Fibroblast of lung (primary cell): ENCODE measurements around the gene TBC1D22A. TPM values are rescaled to one million over a fixed set of nuclear protein-coding genes. Genes with fewer than 3 reads are reported as not detected.

ENCODE experiments used
- DNase-seq, 2 donors: peaks; one replicate each; pipeline versions ENCODE4 v3.0.0 to v3.0.0-alpha.2; 2010; ENCODE audit warnings: low read depth in 2 of 2
- H2AFZ ChIP-seq: 2 replicates; pipeline ENCODE4 v1.5.1; 2012; ENCODE audit warnings: low read length, control low read depth, inconsistent platforms
- H3K27ac ChIP-seq: 2 replicates; pipeline ENCODE4 v1.5.1; 2011; ENCODE audit warnings: low read length, control low read depth; ENCODE audit not compliant: insufficient read depth
- H3K27me3 ChIP-seq: 2 replicates; pipeline ENCODE4 v1.5.1; 2011; ENCODE audit warnings: mild to moderate bottlenecking, low read length; ENCODE audit not compliant: control insufficient read depth, insufficient read depth
- H3K36me3 ChIP-seq: 2 replicates; pipeline ENCODE4 v1.5.1; 2011; ENCODE audit warnings: low read length; ENCODE audit not compliant: control insufficient read depth, insufficient read depth
- H3K4me1 ChIP-seq: 2 replicates; pipeline ENCODE4 v1.5.1; 2011; ENCODE audit warnings: low read length; ENCODE audit not compliant: control insufficient read depth, insufficient read depth; ENCODE audit errors: extremely low read depth
- H3K4me2 ChIP-seq: 2 replicates; pipeline ENCODE4 v1.5.1; 2011; ENCODE audit warnings: low read length, control low read depth; ENCODE audit not compliant: insufficient read depth; ENCODE audit errors: extremely low read depth
- H3K4me3 ChIP-seq, 4 experiments: fragments of 200-600 bp in 1 of 4; sonication (generic) in 1 of 4; replicated peaks in 1 of 4; 2 replicates each; pipeline ENCODE4 v1.5.1; 2011 to 2016; ENCODE audit warnings: low read length in 4 of 4, low read depth in 3 of 4, mild to moderate bottlenecking in 3 of 4, control low read depth in 2 of 4, inconsistent platforms in 1 of 4, mixed read lengths in 1 of 4; ENCODE audit not compliant: insufficient read depth in 1 of 4; ENCODE audit errors: control extremely low read depth in 1 of 4
- H3K79me2 ChIP-seq: 2 replicates; pipeline ENCODE4 v1.5.1; 2012; ENCODE audit warnings: mild to moderate bottlenecking, low read length, inconsistent platforms; ENCODE audit not compliant: control insufficient read depth, insufficient read depth
- H3K9ac ChIP-seq: 2 replicates; pipeline ENCODE4 v1.5.1; 2011; ENCODE audit warnings: mild to moderate bottlenecking, low read length, control low read depth; ENCODE audit not compliant: insufficient read depth
- H3K9me3 ChIP-seq: 2 replicates; pipeline ENCODE4 v1.5.1; 2012; ENCODE audit warnings: low read depth, low read length; ENCODE audit not compliant: control insufficient read depth, insufficient read depth
- H4K20me1 ChIP-seq: 2 replicates; pipeline ENCODE4 v1.5.1; 2011; ENCODE audit warnings: low read length; ENCODE audit not compliant: control insufficient read depth, insufficient read depth; ENCODE audit errors: extremely low read depth
- EZH2 ChIP-seq: IDR thresholded peaks from 2 replicates; pipeline ENCODE4 v1.5.1; 2012; ENCODE audit warnings: low read length, control low read depth, mild to moderate bottlenecking; ENCODE audit errors: missing control alignments
- polyA plus RNA-seq, 2 donors: library from polyadenylated mRNA; depleted of rRNA in 1 of 2; stranded (reverse) in 1 of 2; unstranded in 1 of 2; fragments of >200 nt; gene quantifications; 2 replicates each; pipeline ENCODE4 v1.2.1, GENCODE V29; 2011 to 2012; ENCODE audit warnings: missing spikeins in 1 of 2
- total RNA-seq: library from RNA; depleted of rRNA; stranded (reverse); fragments of >200 nt; gene quantifications from 2 replicates; pipeline ENCODE4 v1.2.1, GENCODE V29; 2014
- TF ChIP-seq, protein P1 (sequence below), 2 donors: IDR thresholded peaks in 1 of 2; conservative IDR thresholded peaks in 1 of 2; 1 replicate in 1 of 2; 2 replicates in 1 of 2; pipeline ENCODE4 v1.5.1; 2011 to 2012; ENCODE audit warnings: low read length in 2 of 2, control low read depth in 1 of 2, inconsistent platforms in 1 of 2, low read depth in 1 of 2, mild to moderate bottlenecking in 1 of 2

Gene TBC1D22A
- total and polyA plus RNA-seq, 2 donors (not counting 1 experiment from before 2014, with no cell fraction given), result 11.6 to 17.6 TPM

DNA sequence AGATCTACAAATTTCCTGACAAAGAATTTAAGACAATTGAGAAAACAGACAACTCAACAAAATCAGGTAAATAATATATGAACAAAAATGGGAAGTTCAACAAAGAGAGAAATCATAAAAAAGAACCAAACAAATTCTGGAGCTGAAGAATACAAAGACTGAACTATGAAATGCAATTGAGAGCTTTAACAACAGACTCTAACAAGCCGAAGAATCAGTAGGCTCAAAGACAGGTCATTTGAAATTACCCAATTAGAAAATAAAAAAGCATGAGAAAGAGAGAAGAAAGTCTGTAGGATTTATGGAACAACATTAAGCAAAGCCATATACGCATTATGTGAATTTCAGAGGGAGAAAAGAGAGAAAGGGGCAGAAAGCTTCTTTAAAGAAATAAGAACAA is 72.8 kb downstream of the TBC1D22A start:
- no peak for DNase-seq
- TF ChIP-seq, protein P1, sequence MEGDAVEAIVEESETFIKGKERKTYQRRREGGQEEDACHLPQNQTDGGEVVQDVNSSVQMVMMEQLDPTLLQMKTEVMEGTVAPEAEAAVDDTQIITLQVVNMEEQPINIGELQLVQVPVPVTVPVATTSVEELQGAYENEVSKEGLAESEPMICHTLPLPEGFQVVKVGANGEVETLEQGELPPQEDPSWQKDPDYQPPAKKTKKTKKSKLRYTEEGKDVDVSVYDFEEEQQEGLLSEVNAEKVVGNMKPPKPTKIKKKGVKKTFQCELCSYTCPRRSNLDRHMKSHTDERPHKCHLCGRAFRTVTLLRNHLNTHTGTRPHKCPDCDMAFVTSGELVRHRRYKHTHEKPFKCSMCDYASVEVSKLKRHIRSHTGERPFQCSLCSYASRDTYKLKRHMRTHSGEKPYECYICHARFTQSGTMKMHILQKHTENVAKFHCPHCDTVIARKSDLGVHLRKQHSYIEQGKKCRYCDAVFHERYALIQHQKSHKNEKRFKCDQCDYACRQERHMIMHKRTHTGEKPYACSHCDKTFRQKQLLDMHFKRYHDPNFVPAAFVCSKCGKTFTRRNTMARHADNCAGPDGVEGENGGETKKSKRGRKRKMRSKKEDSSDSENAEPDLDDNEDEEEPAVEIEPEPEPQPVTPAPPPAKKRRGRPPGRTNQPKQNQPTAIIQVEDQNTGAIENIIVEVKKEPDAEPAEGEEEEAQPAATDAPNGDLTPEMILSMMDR (conservative IDR thresholded peaks at IDR 0.05 in 1 of 2, IDR thresholded peaks at IDR 0.05 in 1 of 2; ENCODE audit: low read depth in 1 of 2, low read length in 2 of 2), result no peak
- TF ChIP-seq EZH2, result no peak
- Histone ChIP-seq H3K27me3 (no peaks in the 10 kb centered on the region), H3K36me3 (no peaks in the 10 kb centered on the region), H3K9ac (no peak overlapping the region), H4K20me1 (no peaks in the 10 kb centered on the region), H2AFZ (no peak overlapping the region), H3K4me1 (peaks cover 6% of the 10 kb centered on the region), H3K27ac (no peak overlapping the region), H3K79me2 (peaks cover 7% of the 10 kb centered on the region), H3K4me3 (no peak overlapping the region), H3K4me2 (no peak overlapping the region), H3K9me3 (no peaks in the 10 kb centered on the region)

DNA sequence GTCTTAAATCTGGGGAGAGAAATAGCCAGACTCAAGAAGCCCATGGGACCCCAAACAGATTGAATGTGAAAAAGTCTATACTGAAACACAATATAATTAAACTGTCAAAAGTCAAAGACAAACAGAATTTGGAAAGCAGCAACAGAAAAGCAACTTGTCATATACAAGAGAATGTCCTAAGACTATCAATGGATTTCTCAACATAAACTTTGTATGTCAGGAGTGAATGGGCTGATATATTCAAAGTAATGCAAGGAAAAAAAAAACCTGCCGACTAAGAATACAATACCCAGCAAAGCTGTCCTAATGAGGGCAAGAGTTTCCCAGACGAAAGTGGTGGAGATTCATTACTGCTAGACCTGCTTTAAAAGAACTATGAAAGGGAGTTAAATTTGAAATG is 73.2 kb downstream of the TBC1D22A start:
- TF ChIP-seq EZH2, result no peak
- TF ChIP-seq, protein P1 (conservative IDR thresholded peaks at IDR 0.05 in 1 of 2, IDR thresholded peaks at IDR 0.05 in 1 of 2; ENCODE audit: low read depth in 1 of 2, low read length in 2 of 2), result no peak
- Histone ChIP-seq H3K27me3 (no peaks in the 10 kb centered on the region), H3K4me2 (no peak overlapping the region), H3K27ac (no peak overlapping the region), H4K20me1 (no peaks in the 10 kb centered on the region), H3K9me3 (no peaks in the 10 kb centered on the region), H3K79me2 (peaks cover 6% of the 10 kb centered on the region), H2AFZ (no peak overlapping the region), H3K4me1 (peaks cover 2% of the 10 kb centered on the region), H3K9ac (no peak overlapping the region), H3K4me3 (no peak overlapping the region), H3K36me3 (no peaks in the 10 kb centered on the region)
- DNase-seq, result no peak

DNA sequence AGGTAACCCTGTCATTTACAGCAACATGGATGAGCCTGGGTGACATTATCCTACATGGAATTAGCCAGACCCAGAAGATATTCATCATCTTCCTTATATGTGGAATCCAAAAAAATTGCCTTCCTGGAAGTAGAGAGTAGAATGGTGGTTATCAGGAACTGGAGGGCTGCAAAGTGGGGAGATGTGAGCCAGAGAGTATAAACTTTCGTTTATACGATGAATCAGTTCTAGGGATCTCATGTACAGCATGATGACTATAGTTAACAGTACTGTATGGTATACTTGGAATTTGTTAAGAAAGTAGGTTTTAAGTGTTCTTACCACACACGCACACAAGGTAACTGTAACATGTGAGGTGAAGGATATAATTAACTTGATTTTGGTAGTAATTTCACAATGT is 79.1 kb downstream of the TBC1D22A start:
- H3K4me1 ChIP-seq, result no peaks in the 10 kb centered on the region
- DNase-seq, result no peak
- H3K4me2 ChIP-seq, result no peak overlapping the region
- no peaks in the 10 kb centered on the region for H4K20me1 ChIP-seq
- H3K9me3 ChIP-seq, result no peaks in the 10 kb centered on the region
- H3K79me2 ChIP-seq, result no peaks in the 10 kb centered on the region
- no peaks in the 10 kb centered on the region for H3K27me3 ChIP-seq
- no peak overlapping the region for H2AFZ ChIP-seq
- H3K27ac ChIP-seq, result no peak overlapping the region
- H3K4me3 ChIP-seq, result no peak overlapping the region
- H3K9ac ChIP-seq, result no peak overlapping the region
- TF ChIP-seq, protein P1 (conservative IDR thresholded peaks at IDR 0.05 in 1 of 2, IDR thresholded peaks at IDR 0.05 in 1 of 2; ENCODE audit: low read depth in 1 of 2, low read length in 2 of 2), result no peak
- no peak for TF ChIP-seq EZH2
- no peaks in the 10 kb centered on the region for H3K36me3 ChIP-seq
